H1 (cell line): ENCODE results near the gene LDLRAD4. TPM values are rescaled to one million over a fixed set of nuclear protein-coding genes. Genes with fewer than 3 reads are reported as not detected.

Source experiments
- CTCF ChIA-PET: fragments of 300-600 bp; sonication (Branson Sonifier 250); formaldehyde crosslinking; loops from one replicate; lab custom pipeline; 2021; ENCODE audit not compliant: partially characterized antibody; lab: Charles Lee
- POLR2A ChIA-PET: fragments of 300-600 bp; sonication (Branson Sonifier 250); formaldehyde crosslinking; loops from one replicate; lab custom pipeline; 2021; ENCODE audit warnings: inconsistent platforms; ENCODE audit not compliant: partially characterized antibody; lab: Charles Lee
- DNase-seq, 2 experiments: peaks; one replicate each; pipeline versions ENCODE4 v3.0.0 to v3.0.0-alpha.2; 2010 to 2022; ENCODE audit warnings: low spot score in 2 of 2, low read depth in 1 of 2, mixed read lengths in 1 of 2
- FAIRE-seq: peaks from 2 replicates; lab custom pipeline; 2011; peaks lifted over from hg19 to GRCh38; lab: Jason Lieb, UNC
- H2AFZ ChIP-seq: 2 replicates; pipeline ENCODE4 v1.8.1; 2012; ENCODE audit warnings: low read length, inconsistent platforms
- H2AK5ac ChIP-seq: 2 replicates; pipeline ENCODE4 v1.6.1; 2013; ENCODE audit warnings: low read depth, low read length
- H2BK120ac ChIP-seq: replicated peaks from 2 replicates; pipeline ENCODE3; 2013; ENCODE audit warnings: low read depth, low read length, inconsistent platforms
- H2BK12ac ChIP-seq: 2 replicates; pipeline ENCODE4 v1.6.1; 2013; ENCODE audit warnings: low read depth, low read length
- H2BK15ac ChIP-seq: 2 replicates; pipeline ENCODE4 v1.6.1; 2013; ENCODE audit warnings: low read length
- H2BK20ac ChIP-seq: 2 replicates; pipeline ENCODE4 v1.6.1; 2013; ENCODE audit warnings: low read length
- H2BK5ac ChIP-seq: 2 replicates; pipeline ENCODE4 v1.6.1; 2013; ENCODE audit warnings: low read depth, low read length
- H3K14ac ChIP-seq: 2 replicates; pipeline ENCODE4 v1.6.1; 2013; ENCODE audit warnings: inconsistent platforms; ENCODE audit not compliant: insufficient read length
- H3K18ac ChIP-seq: 2 replicates; pipeline ENCODE4 v1.6.1; 2013; ENCODE audit warnings: low read length; ENCODE audit errors: extremely low read depth
- H3K23ac ChIP-seq: 2 replicates; pipeline ENCODE4 v1.6.1; 2013; ENCODE audit warnings: inconsistent platforms; ENCODE audit not compliant: insufficient read length
- H3K23me2 ChIP-seq: 2 replicates; pipeline ENCODE4 v1.6.1; 2013; ENCODE audit warnings: low read depth, low read length
- H3K27ac ChIP-seq: 2 replicates; pipeline ENCODE4 v1.6.1; 2011; ENCODE audit warnings: low read depth, low read length, inconsistent platforms
- H3K27me3 ChIP-seq, 4 experiments: replicated peaks in 1 of 4; 1 replicate in 1 of 4; 2 replicates in 3 of 4; pipeline versions ENCODE4 v1.6.1 to v1.8.1; 2011 to 2013; ENCODE audit warnings: low read length in 3 of 4, mild to moderate bottlenecking in 3 of 4, inconsistent platforms in 2 of 4, mixed read lengths in 2 of 4, moderate library complexity in 1 of 4; ENCODE audit not compliant: control insufficient read depth in 3 of 4, insufficient read depth in 3 of 4; ENCODE audit errors: extremely low read depth in 1 of 4
- H3K36me3 ChIP-seq, 4 experiments: 2 replicates each; pipeline versions ENCODE4 v1.6.1 to v1.8.1; 2011 to 2013; ENCODE audit warnings: mild to moderate bottlenecking in 4 of 4, low read length in 3 of 4, moderate library complexity in 2 of 4, control low read depth in 1 of 4, inconsistent platforms in 1 of 4; ENCODE audit not compliant: insufficient read depth in 4 of 4, control insufficient read depth in 2 of 4
- H3K4ac ChIP-seq: replicated peaks from 2 replicates; pipeline ENCODE3; 2013; ENCODE audit warnings: low read length, low read depth, mixed read lengths, inconsistent platforms; ENCODE audit not compliant: insufficient read length
- H3K4me1 ChIP-seq, 4 experiments: replicated peaks in 1 of 4; 1 replicate in 1 of 4; 2 replicates in 3 of 4; pipeline versions ENCODE4 v1.6.1 to v1.8.1; 2011 to 2013; ENCODE audit warnings: low read length in 3 of 4, inconsistent platforms in 2 of 4, mixed read lengths in 1 of 4; ENCODE audit not compliant: insufficient read depth in 4 of 4, control insufficient read depth in 3 of 4
- H3K4me2 ChIP-seq, 2 experiments: 2 replicates each; pipeline versions ENCODE4 v1.6.1 to v1.8.1; 2011 to 2013; ENCODE audit warnings: low read depth in 2 of 2, low read length in 2 of 2, control low read depth in 1 of 2, inconsistent platforms in 1 of 2, mild to moderate bottlenecking in 1 of 2; ENCODE audit not compliant: insufficient read depth in 1 of 2
- H3K4me3 ChIP-seq, 4 experiments: fragments of 200-600, 300-600 bp in 1 of 4; sonication (generic), shearing (Covaris generic), sonication (Bioruptor Twin) in 1 of 4; 2 replicates each; pipeline versions ENCODE4 v1.5.1 to v1.8.1; 2011 to 2016; ENCODE audit warnings: low read length in 4 of 4, low read depth in 3 of 4, control low read depth in 2 of 4, inconsistent platforms in 2 of 4, mild to moderate bottlenecking in 2 of 4, mixed read lengths in 1 of 4, moderate library complexity in 1 of 4; ENCODE audit not compliant: insufficient read depth in 2 of 4; ENCODE audit errors: extremely low read depth in 1 of 4
- H3K56ac ChIP-seq: replicated peaks from 2 replicates; pipeline ENCODE3; 2013; ENCODE audit warnings: low read depth, mild to moderate bottlenecking, mixed read lengths, low read length, inconsistent platforms; ENCODE audit not compliant: insufficient read length
- H3K79me1 ChIP-seq: 2 replicates; pipeline ENCODE4 v1.6.1; 2013; ENCODE audit warnings: low read depth, low read length, control low read depth
- H3K79me2 ChIP-seq, 2 experiments: 2 replicates each; pipeline versions ENCODE4 v1.6.1 to v1.8.1; 2012 to 2013; ENCODE audit warnings: low read length in 2 of 2, mild to moderate bottlenecking in 2 of 2, inconsistent platforms in 1 of 2; ENCODE audit not compliant: insufficient read depth in 2 of 2, control insufficient read depth in 1 of 2
- H3K9ac ChIP-seq, 4 experiments: replicated peaks in 1 of 4; 1 replicate in 1 of 4; 2 replicates in 3 of 4; pipeline versions ENCODE4 v1.6.1 to v1.8.1; 2011 to 2013; ENCODE audit warnings: low read depth in 3 of 4, low read length in 3 of 4, control low read depth in 2 of 4, mild to moderate bottlenecking in 2 of 4, moderate library complexity in 2 of 4, inconsistent platforms in 1 of 4; ENCODE audit errors: extremely low read depth in 1 of 4
- H3K9me3 ChIP-seq, 2 experiments: 2 replicates each; pipeline versions ENCODE4 v1.6.1 to v1.8.1; 2012 to 2013; ENCODE audit warnings: mild to moderate bottlenecking in 2 of 2, moderate library complexity in 2 of 2, control low read depth in 1 of 2, inconsistent platforms in 1 of 2, low read depth in 1 of 2, low read length in 1 of 2, mixed read lengths in 1 of 2; ENCODE audit not compliant: insufficient read depth in 2 of 2
- H4K20me1 ChIP-seq, 2 experiments: replicated peaks in 1 of 2; 2 replicates each; pipeline versions ENCODE3 to v1.8.1; 2011 to 2013; ENCODE audit warnings: inconsistent platforms in 2 of 2, low read length in 2 of 2, mild to moderate bottlenecking in 1 of 2; ENCODE audit not compliant: insufficient read depth in 2 of 2, control insufficient read depth in 1 of 2
- H4K5ac ChIP-seq: 2 replicates; pipeline ENCODE4 v1.6.1; 2013; ENCODE audit warnings: low read length, low read depth, mixed read lengths, inconsistent platforms; ENCODE audit not compliant: insufficient read length
- H4K8ac ChIP-seq: 2 replicates; pipeline ENCODE4 v1.8.0; 2013; ENCODE audit warnings: mild to moderate bottlenecking, moderate library complexity, low read length, inconsistent platforms; ENCODE audit not compliant: insufficient read depth; ENCODE audit errors: extremely low read depth
- H4K91ac ChIP-seq: replicated peaks from 2 replicates; pipeline ENCODE3; 2013; ENCODE audit warnings: low read length, mixed read lengths, inconsistent platforms; ENCODE audit not compliant: insufficient read length
- BCL11A ChIP-seq, 2 experiments: IDR thresholded peaks; one replicate each; pipeline ENCODE4 v1.6.1; 2011; ENCODE audit warnings: low read depth in 2 of 2, low read length in 2 of 2, mild to moderate bottlenecking in 2 of 2
- CBX8 ChIP-seq: fragments of 300-800, 300-1000 bp; sonication (generic); IDR thresholded peaks from 2 replicates; pipeline ENCODE4 v1.7.1; 2016; ENCODE audit warnings: low read depth, low read length, borderline replicate concordance
- HDAC6 ChIP-seq: IDR thresholded peaks from one replicate; pipeline ENCODE4 v1.7.1; 2012; ENCODE audit warnings: low read depth, mild to moderate bottlenecking, inconsistent platforms, low read length, moderate library complexity
- KDM1A ChIP-seq: fragments of 200-600, 300-600 bp; sonication (generic); IDR thresholded peaks from 2 replicates; pipeline ENCODE4 v1.7.1; 2016; ENCODE audit warnings: mild to moderate bottlenecking, low read length, borderline replicate concordance
- RFX5 ChIP-seq: IDR thresholded peaks from 2 replicates; pipeline ENCODE4 v1.6.1; 2011; ENCODE audit warnings: low read depth, low read length, improper control_type of control experiment, borderline replicate concordance
- WGBS, 2 experiments: shearing (Covaris generic) in 1 of 2; methylation state at CpG; one replicate each; pipeline versions ENCODE4 v1.1.6 to v1.1.7; 2013 to 2015; ENCODE audit warnings: low lambda C conversion rate in 2 of 2, mixed read lengths in 2 of 2, inconsistent platforms in 1 of 2, low coverage in 1 of 2, missing lambda C conversion rate in 1 of 2; ENCODE audit not compliant: insufficient replicate concordance in 2 of 2, insufficient coverage in 1 of 2, insufficient read length in 1 of 2; ENCODE audit errors: extremely low coverage in 1 of 2, missing lambda C conversion rate in 1 of 2; 5-methylcytosine and 5-hydroxymethylcytosine counted together
- polyA plus RNA-seq, 7 experiments: library from polyadenylated mRNA; depleted of rRNA in 3 of 7; stranded (reverse) in 5 of 7; unstranded in 2 of 7; fragments of >200 nt in 5 of 7; fragments of 200-250 nt in 2 of 7; gene quantifications; 1 replicate in 5 of 7; 2 replicates in 1 of 7; 4 replicates in 1 of 7; pipeline versions ENCODE4 v1.2.1 to v1.2.3, GENCODE V29; 2011 to 2013; ENCODE audit warnings: missing spikeins in 2 of 7, mixed read lengths in 2 of 7
- total RNA-seq: library from RNA; stranded (reverse); fragmentation: NEBNext Ultra II Directional; extraction: Animal tissue kit (Norgen Biotek cat#: 25700); gene quantifications from 2 replicates; pipeline ENCODE4 v1.2.1, GENCODE V29; 2021

LDLRAD4 gene
- total and polyA plus RNA-seq, 2 of the 8 experiments (the other 6 are each of a cell fraction or from before 2014, with no cell fraction given): 0.77 to 1.4 TPM

DNA sequence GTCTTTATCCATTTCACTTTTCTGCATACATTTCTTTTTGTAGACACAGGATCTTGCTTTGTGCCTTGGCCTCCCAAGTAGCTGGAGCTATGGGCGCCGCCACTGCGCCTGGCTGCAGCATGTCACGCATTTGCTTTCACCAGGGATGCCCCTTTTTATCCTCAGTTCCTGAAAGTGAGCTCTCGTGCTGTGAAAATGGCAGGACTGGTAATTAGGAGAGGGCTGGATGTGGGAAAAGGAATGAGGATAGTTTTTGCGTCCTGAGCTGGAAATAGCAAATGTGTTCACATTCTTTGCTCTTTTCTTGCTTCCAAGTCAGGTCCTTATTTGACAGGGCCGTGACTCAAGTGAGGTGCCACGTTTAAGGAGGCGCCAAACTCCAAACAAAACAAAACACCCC lies 104.6 kb downstream of the LDLRAD4 start:
- H2BK20ac ChIP-seq: no peak overlapping the region
- no peak overlapping the region for H2BK12ac ChIP-seq
- no peak overlapping the region for H3K56ac ChIP-seq
- H4K91ac ChIP-seq: no peak overlapping the region
- H3K14ac ChIP-seq: no peak overlapping the region
- CTCF ChIA-PET: interaction anchor here (1.0 kb wide), 1 partner anchor 111 kb away, joined by 3 read pairs; no protein-coding TSS in a partner anchor
- H3K79me2 ChIP-seq: no peaks in the 10 kb centered on the region
- H3K9ac ChIP-seq: no peak overlapping the region
- H3K79me1 ChIP-seq: no peaks in the 10 kb centered on the region; the same call in 1 of the 2 replicates
- H3K27me3 ChIP-seq: no peaks in the 10 kb centered on the region
- H4K8ac ChIP-seq: no peak overlapping the region
- no peak overlapping the region for H2BK120ac ChIP-seq
- 92% methylated on average over 9 of the region's 9 CpGs; no CpG with 5 or more reads in 1 of the 2 experiments for WGBS, 2 experiments
- no peak overlapping the region for H3K23ac ChIP-seq
- H3K9me3 ChIP-seq: 0 out of 4 replicates have a peak, but pooled peaks cover 0 to 2% of the 10 kb centered on the region in 2 experiments
- H3K36me3 ChIP-seq: no peaks in the 10 kb centered on the region; a peak in 1 of 8 replicates
- no peaks in the 10 kb centered on the region for H3K23me2 ChIP-seq
- H3K4me3 ChIP-seq: no peak overlapping the region
- H2AFZ ChIP-seq: no peak overlapping the region
- H3K4me1 ChIP-seq: no peaks in the 10 kb centered on the region
- no peak overlapping the region for H4K5ac ChIP-seq
- H3K4me2 ChIP-seq: no peak overlapping the region
- no peak overlapping the region for H3K4ac ChIP-seq
- H4K20me1 ChIP-seq: no peaks in the 10 kb centered on the region
- H2BK5ac ChIP-seq: no peak overlapping the region
- no peak for FAIRE-seq
- H2BK15ac ChIP-seq: no peak overlapping the region
- H3K27ac ChIP-seq: no peak overlapping the region
- DNase-seq: no peak
- H3K18ac ChIP-seq: no peak overlapping the region
- POLR2A ChIA-PET: no interaction called here
- no peak overlapping the region for H2AK5ac ChIP-seq
- TF ChIP-seq CBX8 (no peak), KDM1A (no peak), BCL11A (IDR thresholded peaks at IDR 0.05; ENCODE audit: low read depth in 2 of 2, low read length in 2 of 2) (no peak), RFX5 (no peak), HDAC6 (no peak)
